NCI-H82 treated with DMSO at 0.1 percent for 48 hours (cell line): ENCODE data around the gene SLC16A13.

Source experiments
- DNase-seq: peaks from one replicate; lab custom pipeline; 2025; ENCODE audit not compliant: unreplicated experiment; lab: John Stamatoyannopoulos, UW

The SLC16A13 gene

GRCh38 chr17:7011942-7012254, 23.9 kb upstream of the SLC16A13 start:
- no peak for DNase-seq

- DNase-seq, result peak; percentile 88
Measured at GRCh38 chr17:7014261-7014994, 21.4 kb upstream of the SLC16A13 start.

GRCh38 chr17:7014995-7015958, 20.5 kb upstream of the SLC16A13 start:
- no peak for DNase-seq

- no peak for DNase-seq
Measured at GRCh38 chr17:7016418-7016817, 19.4 kb upstream of the SLC16A13 start.

GRCh38 chr17:7016886-7017826, 18.7 kb upstream of the SLC16A13 start:
- no peak for DNase-seq

GRCh38 chr17:7017827-7018200, 18.0 kb upstream of the SLC16A13 start:
- no peak for DNase-seq

- DNase-seq, result no peak
Measured at GRCh38 chr17:7018331-7018964, 17.4 kb upstream of the SLC16A13 start.

DNA sequence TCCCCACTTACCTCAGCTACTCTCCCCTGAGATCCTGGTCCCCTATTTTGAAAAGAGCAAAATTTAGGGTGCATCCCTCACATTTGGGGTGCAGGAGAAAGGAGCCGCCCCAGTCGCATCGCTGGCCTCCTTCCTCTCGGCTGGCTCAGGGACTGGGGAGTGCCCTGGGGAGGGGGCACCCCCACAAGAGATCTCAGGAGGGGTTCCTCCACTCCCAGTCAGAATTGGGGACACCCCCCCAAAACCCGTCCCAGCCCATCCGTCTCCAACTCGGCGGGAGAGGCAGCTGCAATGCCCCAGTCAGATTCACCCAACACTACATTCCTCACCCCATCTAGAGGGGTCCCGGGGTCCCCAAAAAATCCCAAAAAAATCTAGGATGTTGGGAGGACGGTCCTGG, 16.4 kb upstream of the SLC16A13 start:
- no peak for DNase-seq

DNA sequence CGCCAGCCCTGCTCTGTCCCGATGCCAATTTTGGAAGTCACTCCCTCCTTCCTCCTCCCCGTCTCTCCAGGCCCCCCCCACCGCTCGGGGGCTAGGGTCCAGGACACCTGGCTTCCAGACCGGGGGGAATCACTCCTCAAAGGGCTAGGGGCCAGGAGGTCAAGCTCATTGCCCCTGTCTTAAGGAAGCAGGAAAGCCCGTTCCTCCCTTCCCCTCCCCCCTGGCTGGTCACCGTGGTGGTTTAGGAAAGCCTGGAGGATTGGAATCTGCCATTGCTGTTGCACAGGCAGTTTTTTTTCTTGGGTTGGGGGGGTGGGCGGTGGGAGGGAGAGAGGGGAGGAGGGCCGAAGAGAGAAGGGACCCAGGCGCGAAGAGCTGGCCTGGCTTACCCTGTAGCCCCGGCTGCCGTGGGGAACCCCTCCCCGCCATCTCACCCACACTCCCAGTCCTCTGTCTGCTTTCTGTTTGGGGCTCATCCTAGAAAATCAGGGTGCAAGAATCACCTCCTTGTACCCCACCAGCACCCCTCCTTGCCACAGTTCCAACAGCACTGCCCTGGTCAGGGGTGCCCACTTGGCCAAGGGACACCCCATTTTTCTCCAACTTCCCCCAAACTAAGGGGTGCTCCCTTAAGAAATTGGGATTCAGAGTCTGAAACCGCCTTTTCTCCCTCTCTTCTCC, 15.8 kb upstream of the SLC16A13 start:
- peak; percentile 24 for DNase-seq

DNA sequence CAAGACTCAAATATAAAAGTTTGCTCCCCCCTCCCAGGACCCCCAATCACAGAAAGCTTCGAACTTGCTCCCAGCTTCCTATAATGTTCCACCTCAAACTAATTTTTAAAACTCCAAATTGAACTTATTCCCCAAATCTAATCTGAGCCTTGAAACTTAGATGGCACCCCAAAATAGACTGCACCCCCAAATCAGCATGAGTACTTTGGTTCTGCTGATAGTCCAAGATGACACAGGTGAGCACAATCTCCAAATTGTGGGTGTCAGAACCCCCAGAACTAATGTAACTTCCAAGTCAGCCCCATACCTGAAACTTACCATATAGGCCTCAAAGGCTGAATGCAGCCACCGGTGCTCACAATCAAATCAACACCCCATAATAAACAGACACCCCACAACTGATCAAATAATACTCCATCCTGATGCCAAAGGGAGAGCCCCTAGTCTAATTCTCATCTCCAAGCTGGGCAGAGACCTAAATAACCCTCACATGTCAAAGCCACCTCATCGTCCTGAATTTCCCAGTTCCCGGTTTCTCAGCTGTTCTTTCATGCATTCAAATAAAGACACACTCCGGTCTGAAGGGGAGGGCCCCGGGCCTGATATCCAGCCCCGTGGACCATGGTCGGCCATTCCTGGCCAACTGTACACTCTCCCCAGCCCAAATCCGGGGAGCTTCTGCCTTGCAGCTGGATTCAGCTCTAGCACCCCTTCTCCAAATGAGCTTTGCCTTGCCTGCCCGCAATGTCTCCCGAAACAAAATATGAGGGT, 14.7 kb upstream of the SLC16A13 start:
- DNase-seq, result no peak

DNA sequence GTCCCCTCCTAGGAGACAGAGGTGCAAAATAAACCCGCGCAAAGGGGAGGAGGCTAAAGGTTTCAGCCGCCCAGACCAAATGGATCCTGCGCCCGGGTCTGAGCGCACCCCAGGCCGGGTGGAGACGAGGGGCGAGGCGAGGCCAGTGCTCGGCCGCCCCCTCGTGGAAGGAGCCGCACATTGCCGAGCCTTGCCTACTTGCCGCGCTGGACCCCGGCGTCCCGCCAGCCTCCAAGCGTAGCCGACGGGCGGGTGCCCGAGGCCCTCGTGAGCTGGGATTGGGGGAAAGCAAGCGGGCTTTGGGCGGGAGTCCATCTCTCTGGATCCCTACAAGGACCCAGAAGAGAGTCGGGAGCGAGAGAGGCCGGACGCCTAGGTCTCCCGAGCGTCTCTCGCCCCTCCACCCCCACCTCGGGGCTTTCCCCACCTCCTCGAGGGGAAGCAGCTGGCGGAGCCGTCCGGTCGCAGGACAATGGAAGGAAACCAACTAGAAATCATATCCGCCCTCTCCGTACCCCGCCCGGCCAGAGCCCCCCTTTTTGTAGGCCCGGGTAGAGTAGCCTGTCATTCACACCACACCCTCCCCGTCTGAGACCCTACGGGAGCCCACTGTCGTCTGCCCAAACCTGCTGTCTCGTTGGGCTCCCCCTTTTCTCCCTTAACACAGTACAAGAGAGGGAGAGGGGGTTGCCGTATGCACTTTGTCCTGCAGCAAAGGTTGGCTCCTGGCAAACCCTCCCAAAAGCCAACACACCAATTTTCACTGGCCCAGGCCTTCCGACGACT, 13.6 kb upstream of the SLC16A13 start:
- peak; percentile 35 for DNase-seq

- no peak for DNase-seq
Measured at GRCh38 chr17:7022781-7023571, 12.8 kb upstream of the SLC16A13 start, which contains the start of gene BCL6B. Gene BCL6B (plus strand): TSS chr17:7023050. CDS start chr17:7023672, 622 bp downstream.

DNA sequence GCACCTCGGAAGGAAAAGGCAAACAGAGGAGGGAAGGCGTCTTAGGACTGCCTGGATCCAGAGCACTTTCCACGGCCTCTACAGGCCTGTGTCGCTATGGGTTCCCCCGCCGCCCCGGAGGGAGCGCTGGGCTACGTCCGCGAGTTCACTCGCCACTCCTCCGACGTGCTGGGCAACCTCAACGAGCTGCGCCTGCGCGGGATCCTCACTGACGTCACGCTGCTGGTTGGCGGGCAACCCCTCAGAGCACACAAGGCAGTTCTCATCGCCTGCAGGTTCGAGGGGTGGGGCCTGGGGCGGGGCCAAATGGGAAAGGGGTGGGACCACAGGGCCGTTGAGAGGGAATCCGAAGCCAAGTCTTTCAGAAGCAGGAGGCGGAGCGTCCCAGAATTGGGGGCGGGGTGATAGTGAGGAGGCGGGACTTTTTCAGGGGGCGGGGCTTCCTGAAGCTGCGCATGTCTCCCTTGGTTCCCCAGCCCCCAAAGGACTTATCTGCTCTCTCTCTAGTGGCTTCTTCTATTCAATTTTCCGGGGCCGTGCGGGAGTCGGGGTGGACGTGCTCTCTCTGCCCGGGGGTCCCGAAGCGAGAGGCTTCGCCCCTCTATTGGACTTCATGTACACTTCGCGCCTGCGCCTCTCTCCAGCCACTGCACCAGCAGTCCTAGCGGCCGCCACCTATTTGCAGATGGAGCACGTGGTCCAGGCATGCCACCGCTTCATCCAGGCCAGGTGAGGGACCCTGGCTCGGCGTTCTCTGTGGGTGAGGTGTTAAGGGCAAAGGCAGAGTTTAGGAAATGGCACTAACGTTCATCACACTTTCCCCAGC, 12.0 kb upstream of the SLC16A13 start:
- DNase-seq, result peak; percentile 54

DNA sequence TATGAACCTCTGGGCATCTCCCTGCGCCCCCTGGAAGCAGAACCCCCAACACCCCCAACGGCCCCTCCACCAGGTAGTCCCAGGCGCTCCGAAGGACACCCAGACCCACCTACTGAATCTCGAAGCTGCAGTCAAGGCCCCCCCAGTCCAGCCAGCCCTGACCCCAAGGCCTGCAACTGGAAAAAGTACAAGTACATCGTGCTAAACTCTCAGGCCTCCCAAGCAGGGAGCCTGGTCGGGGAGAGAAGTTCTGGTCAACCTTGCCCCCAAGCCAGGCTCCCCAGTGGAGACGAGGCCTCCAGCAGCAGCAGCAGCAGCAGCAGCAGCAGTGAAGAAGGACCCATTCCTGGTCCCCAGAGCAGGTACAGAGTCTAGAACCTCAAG, 11.4 kb upstream of the SLC16A13 start:
- no peak for DNase-seq

DNA sequence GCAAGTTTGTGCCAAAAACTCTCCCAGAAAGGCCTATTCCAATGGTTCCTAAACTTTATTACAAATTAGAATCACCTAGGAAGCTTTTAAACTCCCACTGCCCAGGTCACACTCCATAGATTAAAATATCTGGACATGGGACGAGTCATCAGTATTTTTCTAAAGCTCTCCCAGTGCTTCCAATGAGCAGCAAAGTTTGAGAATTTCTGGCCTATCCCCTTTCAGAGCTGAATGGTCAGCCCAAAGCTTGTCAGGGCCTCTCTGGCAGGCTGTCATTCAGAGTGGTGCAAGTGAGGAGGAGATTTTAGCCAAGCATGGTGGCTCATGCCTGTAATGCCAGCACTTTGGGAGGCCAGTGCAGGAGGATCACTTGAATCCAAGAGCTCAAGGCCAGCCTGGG, 10.6 kb upstream of the SLC16A13 start:
- DNase-seq, result no peak

GRCh38 chr17:7026471-7027115, 9.2 kb upstream of the SLC16A13 start:
- no peak for DNase-seq
